Keratinocyte (primary cell): Measurements from ENCODE around the gene C11orf97. TPM values are rescaled to one million over a fixed set of nuclear protein-coding genes. Genes with fewer than 3 reads are reported as not detected.

Experiments used
- DNase-seq: peaks from one replicate; pipeline ENCODE4 v3.0.0-alpha.2; 2011; ENCODE audit warnings: low read depth, missing footprints, low spot score
- FAIRE-seq: peaks from 2 replicates; lab custom pipeline; 2011; peaks lifted over from hg19 to GRCh38; lab: Jason Lieb, UNC
- H2AFZ ChIP-seq: 2 replicates; pipeline ENCODE4 v1.6.0; 2012; ENCODE audit warnings: low read length, control low read depth, inconsistent platforms; ENCODE audit not compliant: control insufficient read depth
- H3K27ac ChIP-seq: 2 replicates; pipeline ENCODE4 v1.5.1; 2011; ENCODE audit warnings: low read length; ENCODE audit not compliant: control insufficient read depth, insufficient read depth
- H3K27me3 ChIP-seq: 3 replicates; pipeline ENCODE4 v1.6.0; 2011; ENCODE audit warnings: low read length; ENCODE audit not compliant: control insufficient read depth, insufficient read depth; ENCODE audit errors: extremely low read depth
- H3K36me3 ChIP-seq, 2 experiments: 2 replicates in 1 of 2; 3 replicates in 1 of 2; pipeline ENCODE4 v1.5.1; 2011; ENCODE audit warnings: low read length in 2 of 2, mild to moderate bottlenecking in 1 of 2; ENCODE audit not compliant: control insufficient read depth in 2 of 2, insufficient read depth in 2 of 2; ENCODE audit errors: extremely low read depth in 1 of 2
- H3K4me1 ChIP-seq: 3 replicates; pipeline ENCODE4 v1.5.1; 2011; ENCODE audit warnings: low read length; ENCODE audit not compliant: control insufficient read depth, insufficient read depth; ENCODE audit errors: extremely low read depth
- H3K4me2 ChIP-seq: 3 replicates; pipeline ENCODE4 v1.6.0; 2011; ENCODE audit warnings: low read depth, low read length; ENCODE audit not compliant: control insufficient read depth, insufficient read depth; ENCODE audit errors: extremely low read depth
- H3K4me3 ChIP-seq, 3 experiments: fragments of 200-600 bp in 1 of 3; sonication (generic) in 1 of 3; 2 replicates in 2 of 3; 3 replicates in 1 of 3; pipeline ENCODE4 v1.5.1; 2011 to 2016; ENCODE audit warnings: low read length in 3 of 3, mild to moderate bottlenecking in 3 of 3, control low read depth in 2 of 3, inconsistent platforms in 1 of 3, low read depth in 1 of 3, mixed read lengths in 1 of 3, mixed run types in 1 of 3, moderate library complexity in 1 of 3; ENCODE audit not compliant: control insufficient read depth in 2 of 3, insufficient read depth in 2 of 3; ENCODE audit errors: extremely low read depth in 1 of 3
- H3K79me2 ChIP-seq: 2 replicates; pipeline ENCODE4 v1.6.0; 2012; ENCODE audit warnings: low read length; ENCODE audit not compliant: control insufficient read depth, insufficient read depth
- H3K9ac ChIP-seq: 3 replicates; pipeline ENCODE4 v1.6.0; 2011; ENCODE audit warnings: low read length; ENCODE audit not compliant: control insufficient read depth, insufficient read depth; ENCODE audit errors: extremely low read depth
- H3K9me1 ChIP-seq: 3 replicates; pipeline ENCODE4 v1.6.0; 2011; ENCODE audit warnings: low read length; ENCODE audit not compliant: control insufficient read depth, insufficient read depth; ENCODE audit errors: extremely low read depth
- H3K9me3 ChIP-seq: 2 replicates; pipeline ENCODE4 v1.5.1; 2012; ENCODE audit warnings: low read depth, low read length; ENCODE audit not compliant: control insufficient read depth
- H4K20me1 ChIP-seq: 3 replicates; pipeline ENCODE4 v1.6.0; 2011; ENCODE audit warnings: low read length; ENCODE audit not compliant: control insufficient read depth, insufficient read depth; ENCODE audit errors: extremely low read depth
- CTCF ChIP-seq, 3 experiments: IDR thresholded peaks in 1 of 3; conservative IDR thresholded peaks in 1 of 3; optimal IDR thresholded peaks in 1 of 3; 2 replicates in 2 of 3; 3 replicates in 1 of 3; pipeline versions ENCODE3 to v1.5.1; 2011; ENCODE audit warnings: low read length in 3 of 3, mild to moderate bottlenecking in 3 of 3, moderate library complexity in 2 of 3, control low read depth in 1 of 3, inconsistent platforms in 1 of 3; ENCODE audit not compliant: insufficient read depth in 2 of 3; ENCODE audit errors: extremely low read depth in 1 of 3
- EZH2 ChIP-seq: IDR thresholded peaks from one replicate; pipeline ENCODE4 v1.6.1; 2012; ENCODE audit warnings: inconsistent platforms, mild to moderate bottlenecking, low read length, moderate library complexity
- dilution Hi-C: fragments of 300-500 bp; cut with MboI; formaldehyde crosslinking; loops from one replicate; pipeline ENCODE4 v1.7.0; 2020; ENCODE audit warnings: low sequenced_read_pairs; ENCODE audit not compliant: extremely low pct_ligation_motif_present
- polyA plus RNA-seq, 5 experiments: library from polyadenylated mRNA; depleted of rRNA in 3 of 5; stranded (reverse) in 3 of 5; stranded (forward) in 1 of 5; unstranded in 1 of 5; fragments of >200 nt; gene quantifications; 1 replicate in 1 of 5; 2 replicates in 3 of 5; 3 replicates in 1 of 5; pipeline versions ENCODE4 v1.2.1 to v1.2.3, GENCODE V29; 2011 to 2012; ENCODE audit warnings: missing spikeins in 2 of 5, low read depth in 1 of 5, low replicate concordance in 1 of 5

C11orf97 gene
- polyA plus RNA-seq, 1 donor (not counting 4 experiments of a cell fraction or from before 2014, with no cell fraction given): not detected

- Histone ChIP-seq H3K27me3 (no peaks in the 10 kb centered on the region), H3K9me1 (no peaks in the 10 kb centered on the region), H3K9me3 (no peaks in the 10 kb centered on the region), H3K79me2 (no peaks in the 10 kb centered on the region), H3K9ac (no peak overlapping the region), H3K4me2 (no peak overlapping the region), H3K4me1 (peaks cover 12% of the 10 kb centered on the region), H3K36me3 (no peaks in the 10 kb centered on the region), H3K27ac (no peak overlapping the region), H2AFZ (no peak overlapping the region), H4K20me1 (no peaks in the 10 kb centered on the region), H3K4me3 (no peak overlapping the region)
- no peak for FAIRE-seq
- dilution Hi-C loops: no loop called here
- no peak for DNase-seq
- no peak for TF ChIP-seq EZH2
Measured at GRCh38 chr11:94558932-94559331, 46.7 kb downstream of the C11orf97 start.

- Histone ChIP-seq H4K20me1 (no peaks in the 10 kb centered on the region), H3K27me3 (no peaks in the 10 kb centered on the region), H2AFZ (no peak overlapping the region), H3K4me3 (no peak overlapping the region), H3K9me1 (no peaks in the 10 kb centered on the region), H3K36me3 (no peaks in the 10 kb centered on the region), H3K4me2 (no peak overlapping the region), H3K27ac (no peak overlapping the region), H3K9ac (no peak overlapping the region), H3K79me2 (no peaks in the 10 kb centered on the region), H3K4me1 (peaks cover 15% of the 10 kb centered on the region), H3K9me3 (no peaks in the 10 kb centered on the region)
- DNase-seq (no peak), FAIRE-seq (no peak)
- TF ChIP-seq EZH2 (no peak), CTCF (optimal IDR thresholded peaks at IDR 0.05 in 1 of 3, IDR thresholded peaks at IDR 0.05 in 1 of 3, conservative IDR thresholded peaks at IDR 0.05 in 1 of 3; ENCODE audit: extremely low read depth in 1 of 3, insufficient read depth in 2 of 3, low read length in 3 of 3) (no peak)
- dilution Hi-C loops: no loop called here
Measured at GRCh38 chr11:94559361-94559760, 47.1 kb downstream of the C11orf97 start.

GRCh38 chr11:94560834-94561233 lies 48.6 kb downstream of the C11orf97 start:
- no peaks in the 10 kb centered on the region for H3K9me1 ChIP-seq
- FAIRE-seq: no peak
- no peaks in the 10 kb centered on the region for H3K36me3 ChIP-seq
- H3K79me2 ChIP-seq: no peaks in the 10 kb centered on the region
- no peak overlapping the region for H3K4me2 ChIP-seq
- H3K4me3 ChIP-seq: no peak overlapping the region
- H3K9ac ChIP-seq: no peak overlapping the region
- no peaks in the 10 kb centered on the region for H3K27me3 ChIP-seq
- no peak for DNase-seq
- no peak for TF ChIP-seq EZH2
- H4K20me1 ChIP-seq: no peaks in the 10 kb centered on the region
- no peaks in the 10 kb centered on the region for H3K9me3 ChIP-seq
- H3K4me1 ChIP-seq: peaks cover 15% of the 10 kb centered on the region
- H2AFZ ChIP-seq: no peak overlapping the region
- dilution Hi-C loops: no loop called here
- H3K27ac ChIP-seq: no peak overlapping the region
